ENCODE results near the gene CIDEB. TPM values are rescaled to one million over a fixed set of nuclear protein-coding genes. Genes with fewer than 3 reads are reported as not detected.

The CIDEB gene
- total and polyA plus RNA-seq, 2 of the 13 experiments (the other 11 are each of a cell fraction or from before 2014, with no cell fraction given) = 35.8 to 110 TPM

DNA sequence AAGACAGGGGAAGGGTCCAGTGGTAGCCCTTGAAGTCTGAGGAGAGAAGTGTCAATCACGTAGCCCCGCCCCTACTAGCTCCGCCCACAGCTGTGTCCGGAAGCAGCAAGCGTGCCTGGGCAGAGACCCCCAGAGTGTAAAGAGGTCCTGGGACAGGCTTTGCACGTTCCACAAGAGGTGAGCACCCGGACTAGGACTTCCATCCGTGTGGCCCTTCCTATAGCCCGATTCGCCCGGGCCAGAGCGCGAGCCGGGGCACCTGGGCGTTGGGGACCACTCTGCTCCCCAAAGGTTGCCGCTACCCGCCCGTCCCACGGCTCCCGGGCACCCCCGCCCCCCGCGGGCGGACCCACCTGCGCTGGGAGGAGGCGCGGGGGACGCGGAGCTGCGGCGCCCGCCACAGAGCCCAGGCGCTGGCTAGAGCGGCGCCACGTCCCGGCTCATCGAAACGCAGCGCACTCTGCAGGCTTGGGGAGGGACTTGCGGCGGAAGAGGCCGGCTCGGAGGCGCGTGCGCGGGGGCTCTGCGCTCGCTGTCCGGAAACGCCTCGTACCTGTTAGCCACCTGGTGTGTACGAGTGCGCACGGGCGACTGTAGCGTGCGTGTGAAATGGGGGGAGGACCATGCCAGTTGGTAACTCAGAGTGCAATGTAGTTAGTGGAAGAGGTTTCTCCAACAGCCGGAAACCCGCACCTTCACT, 36.5 kb downstream of the CIDEB start, which contains the start of gene RABGGTA (continued):
- TF ChIP-seq ZNF24 (IDR thresholded peaks at IDR 0.05) (no peak; the same call in 1 of the 2 replicates), ZNF720 (CRISPR knock-in tag; IDR thresholded peaks at IDR 0.05) (0 out of 2 replicates have a peak, but pooled peaks have one; percentile 37), ZNF883 (CRISPR knock-in tag; IDR thresholded peaks at IDR 0.05; ENCODE audit: not compliant biosample characterization) (peak; percentile 96), ZBTB3 (CRISPR knock-in tag; IDR thresholded peaks at IDR 0.05; ENCODE audit: borderline replicate concordance, low read depth) (no peak; the same call in 1 of the 2 replicates), MTF1 (CRISPR knock-in tag; IDR thresholded peaks at IDR 0.05) (peak; percentile 96), HMG20B (CRISPR knock-in tag; conservative IDR thresholded peaks at IDR 0.05) (peak; percentile 85), ZNF558 (CRISPR knock-in tag; IDR thresholded peaks at IDR 0.05; ENCODE audit: borderline replicate concordance) (peak; percentile 100; the same call in 1 of the 2 replicates), ZNF232 (CRISPR knock-in tag; IDR thresholded peaks at IDR 0.05; ENCODE audit: borderline replicate concordance) (peak; percentile 99), ZNF547 (CRISPR knock-in tag; IDR thresholded peaks at IDR 0.05) (peak; percentile 100), ZNF7 (CRISPR knock-in tag; IDR thresholded peaks at IDR 0.05) (0 out of 2 replicates have a peak, but pooled peaks have one; percentile 29), ZNF34 (CRISPR knock-in tag; IDR thresholded peaks at IDR 0.05; ENCODE audit: borderline replicate concordance) (peak; percentile 99), NKX3-1 (CRISPR knock-in tag; IDR thresholded peaks at IDR 0.05) (peak; percentile 99), ZEB1 (IDR thresholded peaks at IDR 0.05; ENCODE audit: insufficient replicate concordance, low read depth) (no peak), ZNF556 (CRISPR knock-in tag; IDR thresholded peaks at IDR 0.05; ENCODE audit: borderline replicate concordance) (peak; percentile 100)
- TF ChIP-seq, protein P1, sequence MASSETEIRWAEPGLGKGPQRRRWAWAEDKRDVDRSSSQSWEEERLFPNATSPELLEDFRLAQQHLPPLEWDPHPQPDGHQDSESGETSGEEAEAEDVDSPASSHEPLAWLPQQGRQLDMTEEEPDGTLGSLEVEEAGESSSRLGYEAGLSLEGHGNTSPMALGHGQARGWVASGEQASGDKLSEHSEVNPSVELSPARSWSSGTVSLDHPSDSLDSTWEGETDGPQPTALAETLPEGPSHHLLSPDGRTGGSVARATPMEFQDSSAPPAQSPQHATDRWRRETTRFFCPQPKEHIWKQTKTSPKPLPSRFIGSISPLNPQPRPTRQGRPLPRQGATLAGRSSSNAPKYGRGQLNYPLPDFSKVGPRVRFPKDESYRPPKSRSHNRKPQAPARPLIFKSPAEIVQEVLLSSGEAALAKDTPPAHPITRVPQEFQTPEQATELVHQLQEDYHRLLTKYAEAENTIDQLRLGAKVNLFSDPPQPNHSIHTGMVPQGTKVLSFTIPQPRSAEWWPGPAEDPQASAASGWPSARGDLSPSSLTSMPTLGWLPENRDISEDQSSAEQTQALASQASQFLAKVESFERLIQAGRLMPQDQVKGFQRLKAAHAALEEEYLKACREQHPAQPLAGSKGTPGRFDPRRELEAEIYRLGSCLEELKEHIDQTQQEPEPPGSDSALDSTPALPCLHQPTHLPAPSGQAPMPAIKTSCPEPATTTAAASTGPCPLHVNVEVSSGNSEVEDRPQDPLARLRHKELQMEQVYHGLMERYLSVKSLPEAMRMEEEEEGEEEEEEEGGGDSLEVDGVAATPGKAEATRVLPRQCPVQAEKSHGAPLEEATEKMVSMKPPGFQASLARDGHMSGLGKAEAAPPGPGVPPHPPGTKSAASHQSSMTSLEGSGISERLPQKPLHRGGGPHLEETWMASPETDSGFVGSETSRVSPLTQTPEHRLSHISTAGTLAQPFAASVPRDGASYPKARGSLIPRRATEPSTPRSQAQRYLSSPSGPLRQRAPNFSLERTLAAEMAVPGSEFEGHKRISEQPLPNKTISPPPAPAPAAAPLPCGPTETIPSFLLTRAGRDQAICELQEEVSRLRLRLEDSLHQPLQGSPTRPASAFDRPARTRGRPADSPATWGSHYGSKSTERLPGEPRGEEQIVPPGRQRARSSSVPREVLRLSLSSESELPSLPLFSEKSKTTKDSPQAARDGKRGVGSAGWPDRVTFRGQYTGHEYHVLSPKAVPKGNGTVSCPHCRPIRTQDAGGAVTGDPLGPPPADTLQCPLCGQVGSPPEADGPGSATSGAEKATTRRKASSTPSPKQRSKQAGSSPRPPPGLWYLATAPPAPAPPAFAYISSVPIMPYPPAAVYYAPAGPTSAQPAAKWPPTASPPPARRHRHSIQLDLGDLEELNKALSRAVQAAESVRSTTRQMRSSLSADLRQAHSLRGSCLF (CRISPR knock-in tag; IDR thresholded peaks at IDR 0.05; ENCODE audit: borderline replicate concordance) = no peak; the same call in 1 of the 2 replicates
- TF ChIP-seq, protein P2, sequence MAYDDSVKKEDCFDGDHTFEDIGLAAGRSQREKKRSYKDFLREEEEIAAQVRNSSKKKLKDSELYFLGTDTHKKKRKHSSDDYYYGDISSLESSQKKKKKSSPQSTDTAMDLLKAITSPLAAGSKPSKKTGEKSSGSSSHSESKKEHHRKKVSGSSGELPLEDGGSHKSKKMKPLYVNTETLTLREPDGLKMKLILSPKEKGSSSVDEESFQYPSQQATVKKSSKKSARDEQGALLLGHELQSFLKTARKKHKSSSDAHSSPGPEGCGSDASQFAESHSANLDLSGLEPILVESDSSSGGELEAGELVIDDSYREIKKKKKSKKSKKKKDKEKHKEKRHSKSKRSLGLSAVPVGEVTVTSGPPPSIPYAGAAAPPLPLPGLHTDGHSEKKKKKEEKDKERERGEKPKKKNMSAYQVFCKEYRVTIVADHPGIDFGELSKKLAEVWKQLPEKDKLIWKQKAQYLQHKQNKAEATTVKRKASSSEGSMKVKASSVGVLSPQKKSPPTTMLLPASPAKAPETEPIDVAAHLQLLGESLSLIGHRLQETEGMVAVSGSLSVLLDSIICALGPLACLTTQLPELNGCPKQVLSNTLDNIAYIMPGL (CRISPR knock-in tag; IDR thresholded peaks at IDR 0.05; ENCODE audit: borderline replicate concordance in 1 of 2, low read depth in 1 of 2) = peak; percentile 100
- TF ChIP-seq, protein P3, sequence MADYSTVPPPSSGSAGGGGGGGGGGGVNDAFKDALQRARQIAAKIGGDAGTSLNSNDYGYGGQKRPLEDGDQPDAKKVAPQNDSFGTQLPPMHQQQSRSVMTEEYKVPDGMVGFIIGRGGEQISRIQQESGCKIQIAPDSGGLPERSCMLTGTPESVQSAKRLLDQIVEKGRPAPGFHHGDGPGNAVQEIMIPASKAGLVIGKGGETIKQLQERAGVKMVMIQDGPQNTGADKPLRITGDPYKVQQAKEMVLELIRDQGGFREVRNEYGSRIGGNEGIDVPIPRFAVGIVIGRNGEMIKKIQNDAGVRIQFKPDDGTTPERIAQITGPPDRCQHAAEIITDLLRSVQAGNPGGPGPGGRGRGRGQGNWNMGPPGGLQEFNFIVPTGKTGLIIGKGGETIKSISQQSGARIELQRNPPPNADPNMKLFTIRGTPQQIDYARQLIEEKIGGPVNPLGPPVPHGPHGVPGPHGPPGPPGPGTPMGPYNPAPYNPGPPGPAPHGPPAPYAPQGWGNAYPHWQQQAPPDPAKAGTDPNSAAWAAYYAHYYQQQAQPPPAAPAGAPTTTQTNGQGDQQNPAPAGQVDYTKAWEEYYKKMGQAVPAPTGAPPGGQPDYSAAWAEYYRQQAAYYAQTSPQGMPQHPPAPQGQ (CRISPR knock-in tag; IDR thresholded peaks at IDR 0.05; ENCODE audit: borderline replicate concordance) = 0 out of 2 replicates have a peak, but pooled peaks have one; percentile 97

All from HepG2 (cell line).